A549 (cell line): Measurements from ENCODE around the gene ACAA1. TPM values are rescaled to one million over a fixed set of nuclear protein-coding genes. Genes with fewer than 3 reads are reported as not detected.

ENCODE experiments used
- ATAC-seq, 2 experiments: fragments of 200-7000 bp in 1 of 2; fragments of >200 bp in 1 of 2; cut with Nextera tagmentation in 1 of 2; cut with Tn5 transposase in 1 of 2; 3 replicates each; pipeline versions ENCODE4 v1.8.0 to v1.9.1; 2018 to 2020; ENCODE audit warnings: mild to moderate bottlenecking in 1 of 2, moderate library complexity in 1 of 2
- CTCF ChIA-PET: fragments of 300-600 bp; sonication (Branson Sonifier 250); formaldehyde crosslinking; extraction: SDS; loops from one replicate; lab custom pipeline; 2021; ENCODE audit warnings: antibody characterized with exemption, inconsistent platforms; lab: Yijun Ruan, JAX
- POLR2A ChIA-PET: fragments of 350-600 bp; formaldehyde crosslinking; extraction: SDS; loops from one replicate; lab custom pipeline; 2021; ENCODE audit warnings: antibody characterized with exemption, inconsistent platforms; lab: Yijun Ruan, JAX
- DNase-seq, 2 experiments: peaks; one replicate each; pipeline versions ENCODE4 v3.0.0 to v3.0.0-alpha.2; 2011 to 2016; ENCODE audit warnings: low read depth in 1 of 2, low spot score in 1 of 2
- FAIRE-seq: peaks from 2 replicates; lab custom pipeline; 2011; peaks lifted over from hg19 to GRCh38; lab: Jason Lieb, UNC
- H3K27ac ChIP-seq, 2 experiments: fragments of >200 bp; sonication (Bioruptor Twin); formaldehyde crosslinking; 3 replicates each; pipeline ENCODE4 v1.5.1; 2016 to 2017
- H3K4me1 ChIP-seq: fragments of >200 bp; sonication (Bioruptor Twin); formaldehyde crosslinking; 3 replicates; pipeline ENCODE4 v1.6.1; 2016
- H3K4me2 ChIP-seq: fragments of >200 bp; sonication (Bioruptor Twin); formaldehyde crosslinking; 3 replicates; pipeline ENCODE4 v1.6.1; 2016
- H3K4me3 ChIP-seq: fragments of >200 bp; sonication (Bioruptor Twin); formaldehyde crosslinking; 3 replicates; pipeline ENCODE4 v1.5.1; 2016
- H3K9me3 ChIP-seq: fragments of >200 bp; sonication (Bioruptor Twin); formaldehyde crosslinking; 3 replicates; pipeline ENCODE4 v1.6.1; 2016
- EHF ChIP-seq: fragments of 250-450 bp; sonication (Bioruptor Pico); IDR thresholded peaks from 2 replicates; pipeline ENCODE4 v1.5.0; 2020; ENCODE audit warnings: mild to moderate bottlenecking
- EP300 ChIP-seq, 2 experiments: fragments of >200 bp; sonication (Bioruptor Twin); formaldehyde crosslinking; IDR thresholded peaks; 2 replicates in 1 of 2; 3 replicates in 1 of 2; pipeline ENCODE4 v1.6.1; 2016 to 2017
- FOXS1 ChIP-seq: fragments of 250-450 bp; sonication (Bioruptor Pico); IDR thresholded peaks from 2 replicates; pipeline ENCODE4 v1.5.0; 2020; ENCODE audit warnings: mild to moderate bottlenecking, moderate library complexity
- GATA3 ChIP-seq: IDR thresholded peaks from 2 replicates; pipeline ENCODE4 v1.6.1; 2012; ENCODE audit warnings: borderline replicate concordance
- KDM5A ChIP-seq: fragments of 200-600 bp; sonication (generic); IDR thresholded peaks from 2 replicates; pipeline ENCODE4 v1.6.1; 2016; ENCODE audit warnings: antibody characterized with exemption, mild to moderate bottlenecking
- PBX3 ChIP-seq: IDR thresholded peaks from 2 replicates; pipeline ENCODE4 v1.6.1; 2012
- USF2 ChIP-seq: fragments of 450-650 bp; IDR thresholded peaks from 2 replicates; pipeline ENCODE4 v1.6.1; 2014; ENCODE audit warnings: antibody characterized with exemption
- ZC3H11A ChIP-seq: fragments of 450-650 bp; IDR thresholded peaks from 2 replicates; pipeline ENCODE4 v1.6.1; 2014; ENCODE audit warnings: antibody characterized with exemption, mild to moderate bottlenecking
- ZNF302 ChIP-seq: fragments of 250-450 bp; sonication (Bioruptor Pico); IDR thresholded peaks from 2 replicates; pipeline ENCODE4 v1.9.0; 2021; ENCODE audit warnings: inconsistent platforms, mild to moderate bottlenecking, moderate library complexity
- WGBS: methylation state at CpG from one replicate; pipeline ENCODE4 v1.1.6; 2017; ENCODE audit errors: missing lambda C conversion rate; 5-methylcytosine and 5-hydroxymethylcytosine counted together
- polyA plus RNA-seq, 4 experiments: library from polyadenylated mRNA; depleted of rRNA in 3 of 4; stranded (reverse); fragments of >200 nt; fragmentation: RNase III in 1 of 4; extraction: RNeasy Plus Mini Kit Qiagen cat#74134 plus additional on column Dnase treatment in 1 of 4; gene quantifications; 2 replicates in 3 of 4; 3 replicates in 1 of 4; pipeline ENCODE4 v1.2.3, GENCODE V29; 2011 to 2017
- TF ChIP-seq, protein P1 (sequence below): fragments of >200 bp; sonication (Bioruptor Twin); formaldehyde crosslinking; IDR thresholded peaks from 3 replicates; pipeline ENCODE4 v1.6.1; 2016
- TF ChIP-seq, protein P2 (sequence below): fragments of >200 bp; sonication (Bioruptor Twin); formaldehyde crosslinking; IDR thresholded peaks from 2 replicates; pipeline ENCODE4 v1.6.1; 2016
- TF ChIP-seq, protein P3 (sequence below): fragments of 200-600 bp; sonication (generic); IDR thresholded peaks from 2 replicates; pipeline ENCODE4 v1.6.1; 2016; ENCODE audit warnings: antibody characterized with exemption, mild to moderate bottlenecking, moderate library complexity
- TF ChIP-seq, protein P4 (sequence below): fragments of 250-450 bp; sonication (Bioruptor Pico); IDR thresholded peaks from 2 replicates; pipeline ENCODE4 v1.5.0; 2021; ENCODE audit warnings: mild to moderate bottlenecking, moderate library complexity, borderline replicate concordance

Gene ACAA1
- polyA plus RNA-seq, 2 of the 4 experiments (the other 2 are of a cell fraction) = 36.8 to 53.2 TPM

- no peak for TF ChIP-seq ZNF302 (CRISPR knock-in tag)
- no peak for TF ChIP-seq FOXS1 (CRISPR knock-in tag)
- TF ChIP-seq, all 56 proteins: peak for 0
These were observed 38.6 kb downstream of the ACAA1 start (continued) for GRCh38 chr3:38098376-38098723.

DNA sequence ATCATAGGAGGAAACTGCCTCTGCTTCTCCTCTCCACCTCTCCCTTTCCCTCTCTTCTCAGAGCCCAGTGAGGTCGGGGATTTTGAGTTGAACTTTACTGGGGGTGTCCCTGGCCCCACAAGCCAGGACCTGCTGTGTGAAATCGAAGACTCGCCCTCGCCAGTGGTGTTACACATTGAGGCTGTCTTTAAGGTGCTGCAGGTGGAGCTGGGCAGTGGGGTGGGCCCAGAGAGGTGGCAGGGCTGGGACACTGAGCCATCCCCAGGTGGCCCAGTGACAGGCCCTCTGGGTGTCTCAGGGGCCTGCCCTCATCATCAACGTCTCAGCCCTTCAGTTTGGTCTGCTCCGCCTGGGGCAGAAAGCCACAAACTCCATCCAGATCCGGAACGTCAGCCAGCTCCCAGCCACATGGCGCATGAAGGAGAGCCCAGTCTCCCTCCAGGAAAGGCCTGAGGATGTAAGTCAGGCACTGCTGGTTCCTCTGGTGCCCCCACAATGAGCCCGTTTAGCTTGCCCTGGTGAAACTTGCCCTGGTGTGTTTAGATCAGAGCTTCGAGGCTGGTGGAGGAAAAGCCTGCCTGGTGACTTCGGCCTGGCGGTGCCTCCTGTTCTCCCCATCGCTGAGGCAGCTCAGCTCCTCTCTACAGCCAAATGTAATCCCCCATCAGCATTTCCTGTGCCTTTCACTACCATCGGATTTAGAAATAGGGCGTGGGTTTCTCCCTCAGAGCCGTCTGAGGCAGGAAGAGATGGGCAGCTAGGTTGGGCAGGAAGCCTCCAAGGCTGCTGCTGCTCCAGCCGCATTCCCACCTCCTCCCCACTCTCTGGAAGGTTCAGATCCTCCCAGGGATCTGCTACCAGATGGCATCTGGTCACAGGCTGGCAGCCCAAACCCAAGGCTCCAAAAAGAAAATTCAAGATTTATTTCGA is 39.2 kb downstream of the ACAA1 start:
- 59% methylated on average over 14 of the region's 19 CpGs for WGBS
- no peak for FAIRE-seq
- ChIA-PET POLR2A (no interaction called here), CTCF (interaction anchor here (1.4 kb wide), 1 partner anchor 10 kb away, joined by 4 read pairs; no protein-coding TSS in a partner anchor)
- Histone ChIP-seq H3K27ac (no peak overlapping the region), H3K4me2 (no peak overlapping the region), H3K4me1 (no peaks in the 10 kb centered on the region), H3K9me3 (no peaks in the 10 kb centered on the region), H3K4me3 (no peak overlapping the region)
- TF ChIP-seq EP300 (IDR thresholded peaks at IDR 0.05) (no peak), ZC3H11A (no peak), EHF (no peak), USF2 (no peak), GATA3 (no peak), KDM5A (no peak), PBX3 (no peak)
- TF ChIP-seq, protein P1, sequence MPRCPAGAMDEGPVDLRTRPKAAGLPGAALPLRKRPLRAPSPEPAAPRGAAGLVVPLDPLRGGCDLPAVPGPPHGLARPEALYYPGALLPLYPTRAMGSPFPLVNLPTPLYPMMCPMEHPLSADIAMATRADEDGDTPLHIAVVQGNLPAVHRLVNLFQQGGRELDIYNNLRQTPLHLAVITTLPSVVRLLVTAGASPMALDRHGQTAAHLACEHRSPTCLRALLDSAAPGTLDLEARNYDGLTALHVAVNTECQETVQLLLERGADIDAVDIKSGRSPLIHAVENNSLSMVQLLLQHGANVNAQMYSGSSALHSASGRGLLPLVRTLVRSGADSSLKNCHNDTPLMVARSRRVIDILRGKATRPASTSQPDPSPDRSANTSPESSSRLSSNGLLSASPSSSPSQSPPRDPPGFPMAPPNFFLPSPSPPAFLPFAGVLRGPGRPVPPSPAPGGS = no peak
- TF ChIP-seq, protein P2, sequence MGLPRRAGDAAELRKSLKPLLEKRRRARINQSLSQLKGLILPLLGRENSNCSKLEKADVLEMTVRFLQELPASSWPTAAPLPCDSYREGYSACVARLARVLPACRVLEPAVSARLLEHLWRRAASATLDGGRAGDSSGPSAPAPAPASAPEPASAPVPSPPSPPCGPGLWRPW = no peak
- TF ChIP-seq, protein P3, sequence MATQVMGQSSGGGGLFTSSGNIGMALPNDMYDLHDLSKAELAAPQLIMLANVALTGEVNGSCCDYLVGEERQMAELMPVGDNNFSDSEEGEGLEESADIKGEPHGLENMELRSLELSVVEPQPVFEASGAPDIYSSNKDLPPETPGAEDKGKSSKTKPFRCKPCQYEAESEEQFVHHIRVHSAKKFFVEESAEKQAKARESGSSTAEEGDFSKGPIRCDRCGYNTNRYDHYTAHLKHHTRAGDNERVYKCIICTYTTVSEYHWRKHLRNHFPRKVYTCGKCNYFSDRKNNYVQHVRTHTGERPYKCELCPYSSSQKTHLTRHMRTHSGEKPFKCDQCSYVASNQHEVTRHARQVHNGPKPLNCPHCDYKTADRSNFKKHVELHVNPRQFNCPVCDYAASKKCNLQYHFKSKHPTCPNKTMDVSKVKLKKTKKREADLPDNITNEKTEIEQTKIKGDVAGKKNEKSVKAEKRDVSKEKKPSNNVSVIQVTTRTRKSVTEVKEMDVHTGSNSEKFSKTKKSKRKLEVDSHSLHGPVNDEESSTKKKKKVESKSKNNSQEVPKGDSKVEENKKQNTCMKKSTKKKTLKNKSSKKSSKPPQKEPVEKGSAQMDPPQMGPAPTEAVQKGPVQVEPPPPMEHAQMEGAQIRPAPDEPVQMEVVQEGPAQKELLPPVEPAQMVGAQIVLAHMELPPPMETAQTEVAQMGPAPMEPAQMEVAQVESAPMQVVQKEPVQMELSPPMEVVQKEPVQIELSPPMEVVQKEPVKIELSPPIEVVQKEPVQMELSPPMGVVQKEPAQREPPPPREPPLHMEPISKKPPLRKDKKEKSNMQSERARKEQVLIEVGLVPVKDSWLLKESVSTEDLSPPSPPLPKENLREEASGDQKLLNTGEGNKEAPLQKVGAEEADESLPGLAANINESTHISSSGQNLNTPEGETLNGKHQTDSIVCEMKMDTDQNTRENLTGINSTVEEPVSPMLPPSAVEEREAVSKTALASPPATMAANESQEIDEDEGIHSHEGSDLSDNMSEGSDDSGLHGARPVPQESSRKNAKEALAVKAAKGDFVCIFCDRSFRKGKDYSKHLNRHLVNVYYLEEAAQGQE = no peak
- TF ChIP-seq, protein P4, sequence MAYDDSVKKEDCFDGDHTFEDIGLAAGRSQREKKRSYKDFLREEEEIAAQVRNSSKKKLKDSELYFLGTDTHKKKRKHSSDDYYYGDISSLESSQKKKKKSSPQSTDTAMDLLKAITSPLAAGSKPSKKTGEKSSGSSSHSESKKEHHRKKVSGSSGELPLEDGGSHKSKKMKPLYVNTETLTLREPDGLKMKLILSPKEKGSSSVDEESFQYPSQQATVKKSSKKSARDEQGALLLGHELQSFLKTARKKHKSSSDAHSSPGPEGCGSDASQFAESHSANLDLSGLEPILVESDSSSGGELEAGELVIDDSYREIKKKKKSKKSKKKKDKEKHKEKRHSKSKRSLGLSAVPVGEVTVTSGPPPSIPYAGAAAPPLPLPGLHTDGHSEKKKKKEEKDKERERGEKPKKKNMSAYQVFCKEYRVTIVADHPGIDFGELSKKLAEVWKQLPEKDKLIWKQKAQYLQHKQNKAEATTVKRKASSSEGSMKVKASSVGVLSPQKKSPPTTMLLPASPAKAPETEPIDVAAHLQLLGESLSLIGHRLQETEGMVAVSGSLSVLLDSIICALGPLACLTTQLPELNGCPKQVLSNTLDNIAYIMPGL = no peak
- ATAC-seq = no peak
- DNase-seq = no peak
